HG03439 (cell line): ENCODE measurements around the gene CPA1.
"Not testable (repeated sequence)": the region's sequence is repeated elsewhere in the genome, so short reads cannot be mapped to it uniquely, and the experiment has no call there.

Source experiments
- ATAC-seq: cut with Tn5 transposase; IDR thresholded peaks from one replicate; pipeline ENCODE4 v1.9.1; 2021; ENCODE audit warnings: mild to moderate bottlenecking, moderate library complexity; ENCODE audit not compliant: unreplicated experiment

CPA1 gene

GRCh38 chr7:130371046-130371445, 9.2 kb upstream of the CPA1 start:
- no peak for ATAC-seq

DNA sequence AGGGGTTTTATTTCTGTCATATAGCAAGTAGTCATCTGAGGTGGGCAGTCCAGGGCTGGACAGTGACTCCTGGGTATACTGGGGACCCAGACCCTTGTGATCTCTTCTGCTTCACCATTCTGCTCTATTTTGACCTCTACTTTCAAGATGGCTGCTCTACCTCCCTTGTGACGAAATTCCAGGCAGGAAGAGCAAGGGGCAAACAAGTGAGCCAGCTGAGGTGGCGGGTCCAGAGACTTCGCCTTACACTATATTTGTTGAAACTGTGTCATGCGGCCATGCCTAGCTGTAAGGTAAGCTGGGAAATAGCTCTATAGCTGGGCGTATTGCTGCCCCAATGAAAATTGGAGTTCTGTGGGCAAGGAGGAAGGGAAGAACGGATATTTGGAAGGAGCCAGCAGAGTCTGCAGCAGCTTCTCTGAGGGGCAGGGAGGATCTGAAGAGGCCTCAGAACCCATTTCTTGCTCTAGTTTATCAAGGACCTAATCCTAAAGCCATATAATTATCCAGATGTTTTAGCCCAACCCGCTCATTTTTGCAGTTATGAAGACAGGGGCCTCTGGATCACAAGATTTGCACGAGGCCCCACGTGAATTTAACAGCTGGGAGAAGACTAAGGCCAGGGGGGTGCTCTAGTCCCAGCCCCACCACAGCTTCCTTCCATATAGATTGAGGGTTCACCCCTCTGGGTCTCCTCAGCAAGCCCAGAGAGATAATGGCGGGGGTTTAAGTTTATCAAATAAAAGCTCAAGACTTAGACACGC, 7.7 kb upstream of the CPA1 start:
- ATAC-seq, result no peak

DNA sequence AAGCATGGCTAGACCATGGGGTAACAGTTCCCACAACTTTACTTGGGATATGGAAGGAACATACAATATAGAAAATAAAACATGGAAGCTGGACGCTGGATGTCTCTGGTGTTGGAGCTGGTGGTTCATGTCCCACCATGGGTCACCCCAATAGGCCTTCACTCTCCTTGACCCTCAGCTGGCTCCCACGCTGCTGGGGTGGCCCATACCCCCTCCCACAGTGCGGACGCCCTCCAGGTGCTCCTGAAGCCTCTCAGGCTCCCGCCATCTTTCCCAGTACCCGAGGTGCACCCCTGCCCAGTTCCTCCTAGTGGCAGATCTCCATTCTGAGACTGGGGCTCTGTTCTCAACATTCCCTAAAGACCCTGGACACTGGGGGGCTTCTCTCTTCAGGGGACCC, 5.8 kb upstream of the CPA1 start:
- ATAC-seq, result no peak

- not testable (repeated sequence) for ATAC-seq
Observed at GRCh38 chr7:130376461-130376860, 3.8 kb upstream of the CPA1 start.

DNA sequence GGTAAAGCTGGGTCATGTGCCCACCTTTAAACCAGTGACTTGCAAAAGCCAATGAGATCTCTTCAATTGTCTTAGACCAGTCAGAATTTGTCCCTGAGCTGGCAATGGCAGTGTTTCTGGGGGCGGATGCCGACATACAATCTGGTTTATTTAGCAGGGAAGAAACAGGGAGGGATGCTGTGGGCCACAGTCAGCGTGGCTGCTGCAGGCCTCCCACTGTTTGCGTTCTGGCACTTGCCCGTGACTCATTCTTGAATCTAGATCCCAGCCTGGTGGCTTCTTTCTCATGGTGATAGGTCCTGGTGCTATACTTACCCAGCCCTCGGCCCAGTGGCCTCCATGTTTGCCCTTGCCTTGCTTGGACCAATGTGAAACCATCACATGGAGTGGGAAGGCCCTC, 3.1 kb upstream of the CPA1 start:
- no peak for ATAC-seq

- no peak for ATAC-seq
Observed at GRCh38 chr7:130379019-130379418, 1.3 kb upstream of the CPA1 start.

GRCh38 chr7:130379532-130379920, 768 bp upstream of the CPA1 start:
- ATAC-seq, result no peak

- no peak for ATAC-seq
Observed at GRCh38 chr7:130380861-130381455, 664 bp downstream of the CPA1 start.

GRCh38 chr7:130381468-130382312, 1.4 kb downstream of the CPA1 start:
- ATAC-seq, result no peak

DNA sequence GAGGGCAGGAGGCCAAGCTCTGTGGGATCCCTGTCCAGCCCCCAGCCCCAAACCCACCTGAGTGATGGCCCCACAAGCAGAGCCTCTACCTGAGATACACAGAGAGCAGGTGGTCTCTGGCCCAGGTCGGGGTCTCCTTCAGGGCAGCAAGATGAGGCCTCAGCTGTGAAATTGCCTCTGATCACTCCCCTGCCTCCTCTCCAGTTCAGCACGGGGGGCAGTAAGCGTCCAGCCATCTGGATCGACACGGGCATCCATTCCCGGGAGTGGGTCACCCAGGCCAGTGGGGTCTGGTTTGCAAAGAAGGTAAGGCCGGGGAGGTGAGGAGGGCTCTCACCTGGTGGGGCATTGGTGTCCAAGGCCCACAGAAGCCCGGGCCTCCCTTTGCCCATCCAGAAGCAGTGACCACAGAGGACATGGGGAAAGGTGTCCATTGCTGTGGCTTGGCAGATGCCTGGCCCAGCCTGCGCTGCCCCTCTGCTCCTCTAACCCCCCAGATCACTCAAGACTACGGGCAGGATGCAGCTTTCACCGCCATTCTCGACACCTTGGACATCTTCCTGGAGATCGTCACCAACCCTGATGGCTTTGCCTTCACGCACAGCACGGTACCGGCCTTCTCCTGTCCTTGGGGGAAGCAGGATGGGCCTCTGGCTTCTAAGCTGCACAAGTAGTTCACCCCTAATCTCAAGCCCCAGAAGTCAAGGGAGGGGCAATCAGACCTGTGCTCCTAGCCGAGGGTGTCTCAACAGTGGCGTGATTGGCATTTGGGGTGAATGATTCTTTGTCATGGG, 3.1 kb downstream of the CPA1 start:
- no peak for ATAC-seq

DNA sequence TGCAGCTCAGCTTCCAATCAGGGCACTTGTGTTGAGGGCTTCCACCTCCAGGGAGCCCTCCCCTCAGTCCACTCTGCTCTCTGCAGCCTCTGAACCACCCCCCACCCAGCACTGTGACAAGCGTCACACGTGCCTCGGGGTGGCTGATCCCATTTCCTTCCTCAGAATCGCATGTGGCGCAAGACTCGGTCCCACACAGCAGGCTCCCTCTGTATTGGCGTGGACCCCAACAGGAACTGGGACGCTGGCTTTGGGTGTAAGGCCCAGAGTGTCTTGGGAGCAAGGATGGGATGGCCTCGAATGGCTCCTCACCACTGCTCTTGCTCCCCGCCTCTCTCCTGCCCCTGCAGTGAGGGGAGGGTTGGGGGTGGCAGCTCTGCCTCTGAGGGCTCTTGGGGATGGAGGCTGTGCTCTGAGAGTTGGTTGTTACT, 4.1 kb downstream of the CPA1 start:
- ATAC-seq, result no peak

GRCh38 chr7:130384841-130385599, 4.7 kb downstream of the CPA1 start:
- no peak for ATAC-seq

DNA sequence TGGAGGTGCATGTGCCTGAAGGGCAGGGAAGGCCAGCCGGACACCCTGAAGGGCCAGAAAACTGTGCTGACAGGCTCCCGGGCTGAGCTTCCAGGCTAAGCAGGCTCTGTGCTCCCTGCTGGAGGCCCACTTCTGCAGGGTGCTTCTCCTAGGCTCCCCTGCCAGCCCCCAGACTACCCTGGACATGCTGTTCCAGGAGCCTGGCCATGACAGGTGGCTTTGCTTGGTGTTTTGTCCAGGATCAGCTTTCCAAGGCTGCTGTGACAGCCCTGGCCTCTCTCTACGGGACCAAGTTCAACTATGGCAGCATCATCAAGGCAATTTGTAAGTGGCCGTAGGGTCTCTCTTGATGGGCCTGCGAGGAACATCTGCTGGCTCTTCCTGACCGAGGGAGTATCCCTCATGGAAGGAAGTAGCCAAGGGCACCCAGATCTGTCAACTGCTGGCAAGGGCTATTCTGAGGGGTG, 5.3 kb downstream of the CPA1 start:
- ATAC-seq, result no peak

- ATAC-seq, result no peak
Observed at GRCh38 chr7:130386876-130387275, 6.6 kb downstream of the CPA1 start.

DNA sequence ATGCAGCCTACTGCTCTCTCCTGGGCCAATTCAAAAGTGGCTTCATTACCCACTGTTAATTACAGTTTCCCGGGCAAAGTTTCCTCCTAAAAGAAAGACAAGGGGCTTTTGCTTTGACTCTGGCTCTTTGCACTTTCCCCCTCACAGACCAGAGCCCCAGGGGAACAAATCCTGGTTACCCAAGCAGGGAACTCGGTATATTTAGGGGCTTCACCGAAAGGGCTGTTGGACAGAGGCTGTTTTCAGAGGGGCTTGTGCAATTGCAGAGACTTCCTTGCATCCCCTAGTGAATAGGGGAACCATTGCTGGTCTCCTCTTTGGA, 7.0 kb downstream of the CPA1 start:
- no peak for ATAC-seq

DNA sequence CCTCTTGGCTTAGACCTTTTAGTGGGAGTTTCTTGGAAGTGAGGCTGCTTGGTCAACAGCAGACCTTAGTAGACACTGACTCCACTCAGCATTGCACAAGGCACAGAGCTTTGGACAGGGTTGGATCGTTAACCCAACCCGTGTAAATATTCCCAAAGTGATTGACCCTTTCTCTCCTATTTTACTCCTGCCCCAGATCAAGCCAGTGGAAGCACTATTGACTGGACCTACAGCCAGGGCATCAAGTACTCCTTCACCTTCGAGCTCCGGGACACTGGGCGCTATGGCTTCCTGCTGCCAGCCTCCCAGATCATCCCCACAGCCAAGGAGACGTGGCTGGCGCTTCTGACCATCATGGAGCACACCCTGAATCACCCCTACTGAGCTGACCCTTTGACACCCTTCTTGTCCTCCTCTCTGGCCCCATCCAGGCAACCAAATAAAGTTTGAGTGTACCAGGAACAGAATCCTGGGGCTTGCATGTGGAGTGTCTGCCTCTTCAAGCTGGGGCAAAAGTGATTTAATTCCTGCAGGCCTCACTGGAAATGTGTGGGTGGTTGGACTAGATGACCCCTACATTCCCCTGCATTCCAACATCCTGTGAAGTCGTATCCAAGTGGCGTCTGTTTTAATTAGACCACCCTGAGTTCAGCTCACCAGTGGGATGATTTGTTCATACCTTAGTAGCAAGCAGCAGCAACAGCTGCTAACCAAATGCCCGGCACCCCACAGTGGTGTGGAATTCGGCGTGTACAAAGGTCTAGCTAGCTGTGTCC, 7.5 kb downstream of the CPA1 start:
- no peak for ATAC-seq

GRCh38 chr7:130388671-130389070, 8.4 kb downstream of the CPA1 start:
- ATAC-seq, result no peak

DNA sequence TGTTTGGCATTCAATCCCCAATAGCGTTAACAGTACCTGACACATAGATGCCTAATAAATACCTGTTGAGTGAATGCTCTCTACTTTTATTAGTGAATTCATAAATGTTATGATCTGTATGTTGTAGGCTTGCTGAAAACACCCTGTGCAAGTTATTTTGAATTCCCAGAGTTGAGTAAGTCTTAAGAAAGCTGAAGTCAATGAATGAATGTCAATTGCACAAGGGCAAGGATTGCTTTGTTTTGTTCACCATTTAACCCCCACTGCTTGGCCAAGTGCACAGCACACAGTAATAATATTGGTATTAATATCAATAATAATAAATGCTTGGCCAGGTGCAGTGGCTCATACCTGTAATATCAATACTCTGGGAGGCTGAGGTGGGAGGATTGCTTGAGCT, 10.2 kb downstream of the CPA1 start:
- no peak for ATAC-seq

DNA sequence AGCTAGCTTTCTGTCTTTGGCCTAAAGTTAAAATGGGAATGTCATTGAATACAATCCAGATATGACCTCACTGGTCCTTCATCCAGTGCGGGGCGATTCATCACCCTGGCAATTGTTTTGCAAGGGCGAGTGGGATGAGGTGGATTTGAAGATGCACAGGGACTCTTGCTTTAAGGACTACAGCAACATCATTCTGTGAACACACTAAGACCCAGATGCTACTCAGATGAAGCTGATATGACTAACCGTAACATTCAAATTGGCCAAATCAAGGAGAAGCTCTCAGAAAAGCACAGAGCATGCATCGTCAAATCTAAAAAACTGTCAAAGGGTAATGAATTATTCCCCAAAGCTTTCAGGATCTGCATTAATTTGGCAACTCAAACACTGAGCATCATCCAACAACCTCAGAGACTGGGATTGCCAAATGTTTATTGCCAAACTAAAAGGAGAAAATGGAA, 12.8 kb downstream of the CPA1 start:
- no peak for ATAC-seq
